Prostate gland (tissue), 2 donors: Measurements from ENCODE around the gene PELO. TPM values are rescaled to one million over a fixed set of nuclear protein-coding genes. Genes with fewer than 3 reads are reported as not detected.

ENCODE experiments used
- DNase-seq: peaks from one replicate; pipeline ENCODE4 v3.0.0-alpha.2; 2019; ENCODE audit warnings: low spot score
- H3K27ac ChIP-seq, 2 donors: fragments of 200-600 bp; sonication (generic); 2 replicates each; pipeline ENCODE4 v1.5.1; 2017 to 2019
- H3K27me3 ChIP-seq: fragments of 200-600 bp; sonication (generic); replicated peaks from 2 replicates; pipeline ENCODE4 v1.5.1; 2019; ENCODE audit not compliant: insufficient read depth
- H3K36me3 ChIP-seq, 2 donors: fragments of 200-600 bp; sonication (generic); 1 replicate in 1 of 2; 2 replicates in 1 of 2; pipeline versions ENCODE4 v1.5.1 to v1.8.1; 2017 to 2019
- H3K4me1 ChIP-seq: fragments of 200-600 bp; sonication (generic); replicated peaks from 2 replicates; pipeline ENCODE4 v1.5.1; 2019
- H3K4me3 ChIP-seq, 2 donors: fragments of 200-600 bp; sonication (generic); 2 replicates each; pipeline ENCODE4 v1.5.1; 2017 to 2019
- H3K9me3 ChIP-seq: fragments of 200-600 bp; sonication (generic); 2 replicates; pipeline ENCODE4 v1.5.1; 2017
- CTCF ChIP-seq, 4 experiments: fragments of 200-600 bp in 2 of 4; fragments of 450-650 bp in 2 of 4; sonication (generic) in 2 of 4; IDR thresholded peaks; 1 replicate in 3 of 4; 2 replicates in 1 of 4; pipeline ENCODE4 v1.5.1; 2016 to 2019; ENCODE audit warnings: antibody characterized with exemption in 4 of 4, mild to moderate bottlenecking in 2 of 4, moderate library complexity in 2 of 4
- POLR2A ChIP-seq: fragments of 450-650 bp; IDR thresholded peaks from one replicate; pipeline ENCODE4 v1.6.1; 2016; ENCODE audit warnings: antibody characterized with exemption, mild to moderate bottlenecking
- POLR2AphosphoS5 ChIP-seq: sonication (generic); formaldehyde crosslinking; IDR thresholded peaks from one replicate; pipeline ENCODE4 v1.6.1; 2017; ENCODE audit warnings: antibody characterized with exemption
- WGBS: methylation state at CpG from one replicate; pipeline ENCODE4 v1.1.5; 2018; 5-methylcytosine and 5-hydroxymethylcytosine counted together
- intact Hi-C: fragments of 100-400 bp; cut with DNase I; formaldehyde crosslinking; loops from one replicate; pipeline ENCODE4 v1.14.2; 2022
- total RNA-seq, 2 donors: library from RNA; depleted of rRNA; stranded (reverse); fragments of >200 nt; gene quantifications; one replicate each; pipeline ENCODE4 v1.1.0, GENCODE V29; 2016

PELO gene
- total RNA-seq: 10 to 100 TPM; 14.9 to 18.8 TPM

- WGBS: under 1% methylated on average over 56 of the region's 61 CpGs
- Histone ChIP-seq H3K27ac (peak within 1 kb of the TSS; percentile 85 to 88), H3K27me3 (no peaks in the 10 kb centered on the region), H3K36me3 (no peaks in the 10 kb centered on the region), H3K4me1 (no peaks in the 10 kb centered on the region), H3K9me3 (no peaks in the 10 kb centered on the region), H3K4me3 (peak within 1 kb of the TSS; percentile 48 to 52)
- TF ChIP-seq CTCF (IDR thresholded peaks at IDR 0.05): peak; percentile 13 to 60 (median 30)
- no peak for TF ChIP-seq POLR2A
- peak; percentile 71 for TF ChIP-seq POLR2AphosphoS5
- peak; percentile 58 for DNase-seq
- intact Hi-C loops: loop anchor here (5.0 kb wide), 2 partner anchors 96 to 309 kb away; no protein-coding TSS in a partner anchor
Observed at GRCh38 chr5:52787600-52788504, at the start of gene PELO, which contains the start of gene ITGA1. TSS of gene PELO (plus strand) at chr5:52787916. CDS start at chr5:52800395, 12,479 bp downstream. TSS of gene ITGA1 (plus strand) at chr5:52787916. CDS start at chr5:52788354, 438 bp downstream.

GRCh38 chr5:52738095-52738506, 49.6 kb upstream of the PELO start:
- no peaks in the 10 kb centered on the region for H3K4me1 ChIP-seq
- intact Hi-C loops: no loop called here
- no peaks in the 10 kb centered on the region for H3K9me3 ChIP-seq
- no peaks in the 10 kb centered on the region for H3K27me3 ChIP-seq
- TF ChIP-seq POLR2AphosphoS5 (no peak), POLR2A (no peak), CTCF (IDR thresholded peaks at IDR 0.05) (no peak)
- H3K4me3 ChIP-seq: no peak overlapping the region
- no peak for DNase-seq
- no peaks in the 10 kb centered on the region for H3K36me3 ChIP-seq
- no peak overlapping the region for H3K27ac ChIP-seq

GRCh38 chr5:52740007-52740406, 47.7 kb upstream of the PELO start:
- Histone ChIP-seq H3K4me3 (no peak overlapping the region), H3K36me3 (no peaks in the 10 kb centered on the region), H3K4me1 (no peaks in the 10 kb centered on the region), H3K27me3 (no peaks in the 10 kb centered on the region), H3K9me3 (no peaks in the 10 kb centered on the region), H3K27ac (no peak overlapping the region)
- 83% methylated on average over 2 of the region's 2 CpGs for WGBS
- no peak for DNase-seq
- intact Hi-C loops: no loop called here
- TF ChIP-seq POLR2AphosphoS5: no peak
- TF ChIP-seq CTCF (IDR thresholded peaks at IDR 0.05): no peak
- no peak for TF ChIP-seq POLR2A

- intact Hi-C loops: no loop called here
- no peak for DNase-seq
- Histone ChIP-seq H3K4me3 (no peak overlapping the region), H3K27ac (no peak overlapping the region), H3K9me3 (no peaks in the 10 kb centered on the region), H3K36me3 (no peaks in the 10 kb centered on the region), H3K27me3 (no peaks in the 10 kb centered on the region), H3K4me1 (no peaks in the 10 kb centered on the region)
- TF ChIP-seq CTCF (IDR thresholded peaks at IDR 0.05) (no peak), POLR2AphosphoS5 (no peak), POLR2A (no peak)
- WGBS: 83% methylated on average over 2 of the region's 2 CpGs
Observed at GRCh38 chr5:52743012-52743411, 44.7 kb upstream of the PELO start.

- WGBS: 73% methylated on average over 3 of the region's 3 CpGs
- TF ChIP-seq POLR2A (no peak), POLR2AphosphoS5 (no peak), CTCF (IDR thresholded peaks at IDR 0.05) (no peak)
Observed at GRCh38 chr5:52743529-52743928, 44.2 kb upstream of the PELO start.

More at GRCh38 chr5:52743529-52743928, 44.2 kb upstream of the PELO start:
- intact Hi-C loops: no loop called here
- no peak overlapping the region for H3K4me3 ChIP-seq
- H3K4me1 ChIP-seq: no peaks in the 10 kb centered on the region
- H3K36me3 ChIP-seq: no peaks in the 10 kb centered on the region
- DNase-seq: no peak
- no peaks in the 10 kb centered on the region for H3K9me3 ChIP-seq
- no peak overlapping the region for H3K27ac ChIP-seq
- H3K27me3 ChIP-seq: no peaks in the 10 kb centered on the region
